ENCODE measurements around the gene PBRM1.

The PBRM1 gene

GRCh38 chr3:52523386-52524257 lies 162.1 kb downstream of the PBRM1 start:
- TF ChIP-seq REST (IDR thresholded peaks at IDR 0.05; ENCODE audit: insufficient read depth in 1 of 2, low read depth in 2 of 2, low read length in 2 of 2) (no peak), POLR2AphosphoS5 (IDR thresholded peaks at IDR 0.05; ENCODE audit: low read depth, low read length) (peak; percentile 31; the same call in 1 of the 2 replicates)

- TF ChIP-seq FOXP2 (optimal IDR thresholded peaks at IDR 0.05; ENCODE audit: borderline replicate concordance, extremely low read depth, extremely low read length, insufficient read depth): no peak
- no peak for TF ChIP-seq TAF1 (IDR thresholded peaks at IDR 0.05; ENCODE audit: borderline replicate concordance, insufficient read depth, low read length)
- no peak for TF ChIP-seq REST (IDR thresholded peaks at IDR 0.05; ENCODE audit: insufficient read depth in 1 of 2, low read depth in 2 of 2, low read length in 2 of 2)
- TF ChIP-seq POLR2AphosphoS5 (IDR thresholded peaks at IDR 0.05; ENCODE audit: low read depth, low read length): no peak
- no peak for TF ChIP-seq SIN3A (IDR thresholded peaks at IDR 0.05; ENCODE audit: borderline replicate concordance, insufficient read depth, low read length)
Measured at GRCh38 chr3:52522651-52523251, 163.0 kb downstream of the PBRM1 start.

- TF ChIP-seq FOXP2 (optimal IDR thresholded peaks at IDR 0.05; ENCODE audit: borderline replicate concordance, extremely low read depth, extremely low read length, insufficient read depth) (no peak), POLR2AphosphoS5 (IDR thresholded peaks at IDR 0.05; ENCODE audit: low read depth, low read length) (no peak), REST (IDR thresholded peaks at IDR 0.05; ENCODE audit: insufficient read depth in 1 of 2, low read depth in 2 of 2, low read length in 2 of 2) (no peak), TAF1 (IDR thresholded peaks at IDR 0.05; ENCODE audit: borderline replicate concordance, insufficient read depth, low read length) (no peak), SIN3A (IDR thresholded peaks at IDR 0.05; ENCODE audit: borderline replicate concordance, insufficient read depth, low read length) (no peak)
Measured at GRCh38 chr3:52521881-52522650, 163.6 kb downstream of the PBRM1 start.

GRCh38 chr3:52521488-52521824 lies 164.3 kb downstream of the PBRM1 start:
- no peak for TF ChIP-seq POLR2AphosphoS5 (IDR thresholded peaks at IDR 0.05; ENCODE audit: low read depth, low read length)
- TF ChIP-seq TAF1 (IDR thresholded peaks at IDR 0.05; ENCODE audit: borderline replicate concordance, insufficient read depth, low read length): no peak
- TF ChIP-seq SIN3A (IDR thresholded peaks at IDR 0.05; ENCODE audit: borderline replicate concordance, insufficient read depth, low read length): no peak
- no peak for TF ChIP-seq FOXP2 (optimal IDR thresholded peaks at IDR 0.05; ENCODE audit: borderline replicate concordance, extremely low read depth, extremely low read length, insufficient read depth)
- TF ChIP-seq REST (IDR thresholded peaks at IDR 0.05; ENCODE audit: insufficient read depth in 1 of 2, low read depth in 2 of 2, low read length in 2 of 2): no peak
